CD8-positive, alpha-beta memory T cell (primary cell): ENCODE measurements around the gene KLHDC8B. TPM values are rescaled to one million over a fixed set of nuclear protein-coding genes. Genes with fewer than 3 reads are reported as not detected.
A peak's percentile ranks its signal among the peaks of the same experiment; 100 is the strongest.

Experiments
- CTCF ChIA-PET: fragments of 350-600 bp; sonication (Branson Sonifier 250); formaldehyde crosslinking; loops from one replicate; lab custom pipeline; 2021; ENCODE audit warnings: antibody characterized with exemption; lab: Charles Lee
- POLR2A ChIA-PET: fragments of 350-600 bp; sonication (Branson Sonifier 250); formaldehyde crosslinking; loops from one replicate; lab custom pipeline; 2021; ENCODE audit warnings: antibody characterized with exemption; lab: Charles Lee
- DNase-seq, 5 donors: peaks; one replicate each; pipeline versions ENCODE4 v3.0.0 to v3.0.0-alpha.2; 2020 to 2022; ENCODE audit warnings: mixed read lengths in 1 of 5
- H3K27ac ChIP-seq: one replicate; pipeline ENCODE4 v1.7.0; 2013; ENCODE audit warnings: low read depth, mild to moderate bottlenecking, low read length, moderate library complexity
- H3K27me3 ChIP-seq: 2 replicates; pipeline ENCODE4 v1.7.0; 2013; ENCODE audit warnings: low read length, mild to moderate bottlenecking; ENCODE audit not compliant: insufficient read depth, poor library complexity, severe bottlenecking
- H3K36me3 ChIP-seq: 2 replicates; pipeline ENCODE4 v1.7.0; 2013; ENCODE audit warnings: mild to moderate bottlenecking, low read length, moderate library complexity; ENCODE audit not compliant: insufficient read depth
- H3K4me1 ChIP-seq: 2 replicates; pipeline ENCODE4 v1.7.0; 2013; ENCODE audit warnings: mild to moderate bottlenecking, low read length, moderate library complexity; ENCODE audit not compliant: insufficient read depth
- H3K4me3 ChIP-seq: 2 replicates; pipeline ENCODE4 v1.7.0; 2013; ENCODE audit warnings: mild to moderate bottlenecking, low read length
- H3K9me3 ChIP-seq: 2 replicates; pipeline ENCODE4 v1.7.0; 2013; ENCODE audit warnings: mild to moderate bottlenecking, low read length
- H3K27ac Mint-ChIP-seq, 8 donors: one replicate each; pipeline ENCODE4 v1.8.0; 2020 to 2021; ENCODE audit warnings: mixed read lengths in 8 of 8, mild to moderate bottlenecking in 6 of 8, inconsistent platforms in 3 of 8, moderate library complexity in 3 of 8
- H3K27me3 Mint-ChIP-seq, 2 donors: one replicate each; pipeline ENCODE4 v1.8.0; 2020 to 2021; ENCODE audit warnings: mixed read lengths in 2 of 2, mild to moderate bottlenecking in 1 of 2, moderate library complexity in 1 of 2
- H3K36me3 Mint-ChIP-seq, 3 donors: one replicate each; pipeline ENCODE4 v1.8.0; 2020 to 2021; ENCODE audit warnings: mixed read lengths in 3 of 3, inconsistent platforms in 1 of 3, mild to moderate bottlenecking in 1 of 3
- H3K4me1 Mint-ChIP-seq, 3 donors: one replicate each; pipeline ENCODE4 v1.8.0; 2020 to 2021; ENCODE audit warnings: mixed read lengths in 3 of 3, inconsistent platforms in 1 of 3, mild to moderate bottlenecking in 1 of 3
- H3K4me3 Mint-ChIP-seq, 7 donors: one replicate each; pipeline ENCODE4 v1.8.0; 2020 to 2021; ENCODE audit warnings: mixed read lengths in 7 of 7, mild to moderate bottlenecking in 6 of 7, moderate library complexity in 4 of 7, inconsistent platforms in 2 of 7
- H3K9me3 Mint-ChIP-seq, 5 donors: one replicate each; pipeline ENCODE4 v1.8.0; 2020 to 2022; ENCODE audit warnings: mixed read lengths in 5 of 5, mild to moderate bottlenecking in 3 of 5, moderate library complexity in 2 of 5, inconsistent platforms in 1 of 5
- polyA plus RNA-seq: library from polyadenylated mRNA; unstranded; fragments of 300-500 nt; fragmentation: Illumina TruSeq; gene quantifications from one replicate; pipeline ENCODE4 v1.2.3, GENCODE V29; 2021
- total RNA-seq, 2 experiments: library from RNA; stranded (reverse); gene quantifications; one replicate each; pipeline ENCODE4 v1.2.3, GENCODE V29; 2021

KLHDC8B gene
- total and polyA plus RNA-seq, 3 experiments from 2014 or later, result 3.0 to 4.1 (median 3.5) TPM

DNA sequence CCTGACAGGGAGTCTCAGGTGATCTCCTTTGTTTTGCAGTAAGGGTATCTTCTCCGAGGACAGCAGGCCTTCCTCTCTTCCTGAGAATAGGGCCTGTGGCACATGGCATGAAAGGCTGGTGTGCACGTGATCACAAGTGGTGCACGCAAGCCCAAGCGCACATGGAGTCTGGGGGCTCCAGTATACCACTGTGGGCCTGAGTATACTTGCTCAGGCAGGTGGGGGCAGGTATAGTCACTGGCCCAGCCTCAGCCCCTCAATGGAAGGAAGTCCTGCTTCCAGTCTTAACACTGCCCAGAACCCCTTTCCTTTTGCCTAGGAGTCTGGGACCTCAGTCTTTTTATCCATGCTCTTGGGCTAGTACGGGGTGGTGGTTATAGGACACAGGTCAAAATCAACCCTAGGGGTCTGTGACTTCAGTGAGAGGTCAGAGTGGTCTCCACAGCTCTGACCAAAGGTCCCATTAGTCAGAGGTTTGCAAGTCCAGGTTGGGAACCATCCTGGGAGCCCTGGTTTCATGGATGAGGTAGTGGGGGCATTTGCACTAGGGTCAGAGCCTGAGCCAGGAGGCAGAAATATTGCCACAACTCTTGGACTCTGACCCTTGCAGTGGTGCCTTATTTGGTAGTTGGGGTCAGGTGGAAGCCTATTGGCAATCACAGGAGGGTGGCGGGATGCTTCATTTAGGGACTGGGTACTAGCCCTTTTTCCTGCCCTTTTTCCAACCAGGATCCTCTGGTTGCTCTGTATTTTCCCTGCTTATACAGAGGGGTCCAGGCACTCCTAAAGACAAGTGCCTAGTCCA is 4.4 kb upstream of the KLHDC8B start:
- H3K27ac ChIP-seq, result peak overlapping the region; percentile 33
- CTCF ChIA-PET, result no interaction called here
- POLR2A ChIA-PET, result no interaction called here
- peak overlapping the region; percentile 88 for H3K4me3 ChIP-seq
- no peaks in the 10 kb centered on the region for H3K27me3 ChIP-seq
- H3K36me3 Mint-ChIP-seq, result peaks cover 0 to 35% (median 0%) of the 10 kb centered on the region in 3 donors
- H3K27me3 Mint-ChIP-seq, result peaks cover 0 to 6% of the 10 kb centered on the region in 2 donors
- H3K9me3 ChIP-seq, result no peaks in the 10 kb centered on the region
- no peak for DNase-seq
- H3K36me3 ChIP-seq, result no peaks in the 10 kb centered on the region
- peak overlapping the region; percentile 89 to 96 (median 91) for H3K4me3 Mint-ChIP-seq
- H3K4me1 ChIP-seq, result peaks cover 33% of the 10 kb centered on the region
- peak overlapping the region; percentile 36 to 96 (median 91) for H3K27ac Mint-ChIP-seq
- H3K4me1 Mint-ChIP-seq, result peaks cover 36 to 51% (median 39%) of the 10 kb centered on the region in 3 donors
- no peaks in the 10 kb centered on the region for H3K9me3 Mint-ChIP-seq

GRCh38 chr3:49170744-49171118 is 667 bp upstream of the KLHDC8B start:
- Mint-ChIP-seq H3K4me1 (peaks cover 16 to 28% (median 16%) of the 10 kb centered on the region in 3 donors), H3K36me3 (peaks cover 0 to 6% (median 0%) of the 10 kb centered on the region in 3 donors), H3K27me3 (peaks cover 0 to 6% of the 10 kb centered on the region in 2 donors), H3K9me3 (no peaks in the 10 kb centered on the region), H3K27ac (peak overlapping the region in 6 of 8 donors; percentile 3 to 89 (median 78)), H3K4me3 (peak overlapping the region; percentile 84 to 94 (median 87))
- ChIA-PET POLR2A (interaction anchor here (1.0 to 2.9 kb wide), 4 partner anchors 78 to 278 kb away, joined by 3 to 11 read pairs (median 3); partner anchors contain the start of gene USP4), CTCF (interaction anchor here (0.6 to 3.2 kb wide), 20 partner anchors 9 to 299 kb away, joined by 3 to 26 read pairs (median 3); partner anchors contain the start of genes NDUFAF3, USP19 and USP4)
- Histone ChIP-seq H3K36me3 (no peaks in the 10 kb centered on the region), H3K27me3 (no peaks in the 10 kb centered on the region), H3K9me3 (no peaks in the 10 kb centered on the region), H3K4me1 (peaks cover 28% of the 10 kb centered on the region), H3K27ac (no peak overlapping the region), H3K4me3 (no peak overlapping the region)
- DNase-seq, result no peak

DNA sequence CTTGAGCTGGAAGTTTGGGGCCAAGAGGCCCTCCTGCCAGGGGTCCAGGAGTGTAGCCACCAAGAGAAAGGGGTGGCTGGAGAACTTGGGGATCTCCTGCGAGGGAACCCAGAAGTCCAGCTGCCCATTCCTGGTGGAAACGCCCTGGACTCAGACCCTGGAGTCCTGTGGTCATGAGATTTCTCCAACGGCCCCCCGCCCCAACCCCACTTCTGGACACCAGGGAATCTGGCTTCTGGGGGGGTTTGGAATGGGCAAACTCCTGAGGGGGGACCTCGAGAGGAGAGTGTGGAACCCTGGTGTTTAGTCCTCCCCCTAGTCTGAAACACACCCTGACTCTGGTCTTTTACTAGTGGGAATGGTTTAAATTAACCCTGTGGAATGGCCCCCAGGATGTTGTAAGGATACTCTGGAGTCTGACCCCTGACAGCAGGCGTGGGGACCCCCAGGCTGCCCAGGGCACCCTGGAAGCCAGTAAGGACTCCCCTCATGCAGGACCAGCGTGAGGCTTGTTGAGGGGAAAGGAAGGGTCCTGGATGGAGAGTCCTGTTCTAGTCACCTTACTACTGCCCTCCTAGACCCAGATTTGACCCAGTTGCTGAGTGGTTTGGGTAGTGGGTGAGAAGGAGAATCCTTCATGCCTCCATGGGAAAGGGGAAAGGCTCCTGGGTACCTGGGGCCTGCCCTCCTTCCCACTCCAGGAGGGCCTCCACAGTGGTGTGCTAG is 540 bp downstream of the KLHDC8B start:
- Histone ChIP-seq H3K9me3 (no peaks in the 10 kb centered on the region), H3K27ac (peak overlapping the region; percentile 58)
- H3K36me3 Mint-ChIP-seq, result peaks cover 0 to 2% (median 0%) of the 10 kb centered on the region in 3 donors

GRCh38 chr3:49172551-49173041 is 1.2 kb downstream of the KLHDC8B start:
- Mint-ChIP-seq H3K27ac (no peak overlapping the region), H3K4me3 (peak overlapping the region; percentile 36 to 72 (median 56)), H3K4me1 (peaks cover 9 to 19% (median 11%) of the 10 kb centered on the region in 3 donors), H3K27me3 (peaks cover 0 to 3% of the 10 kb centered on the region in 2 donors), H3K36me3 (peaks cover 0 to 2% (median 0%) of the 10 kb centered on the region in 3 donors), H3K9me3 (no peaks in the 10 kb centered on the region)
- H3K36me3 ChIP-seq, result no peaks in the 10 kb centered on the region
- CTCF ChIA-PET, result interaction anchor here (1.3 to 3.2 kb wide), 2 partner anchors 276 to 277 kb away, joined by 3 to 26 read pairs; no protein-coding TSS in a partner anchor
- H3K27ac ChIP-seq, result peak overlapping the region; percentile 24
- peaks cover 20% of the 10 kb centered on the region for H3K4me1 ChIP-seq
- no peaks in the 10 kb centered on the region for H3K9me3 ChIP-seq
- H3K27me3 ChIP-seq, result no peaks in the 10 kb centered on the region
- H3K4me3 ChIP-seq, result no peak overlapping the region
- DNase-seq, result no peak
- POLR2A ChIA-PET, result no interaction called here

More for the DNA sequence above, 540 bp downstream of the KLHDC8B start:
- Histone ChIP-seq H3K4me3 (peak overlapping the region; percentile 68), H3K27me3 (no peaks in the 10 kb centered on the region), H3K36me3 (no peaks in the 10 kb centered on the region), H3K4me1 (peaks cover 21% of the 10 kb centered on the region)
- Mint-ChIP-seq H3K9me3 (no peaks in the 10 kb centered on the region), H3K4me3 (peak overlapping the region; percentile 56 to 94 (median 86)), H3K4me1 (peaks cover 9 to 19% (median 11%) of the 10 kb centered on the region in 3 donors), H3K27ac (peak overlapping the region in 4 of 8 donors; percentile 61 to 77 (median 70)), H3K27me3 (peaks cover 0 to 3% of the 10 kb centered on the region in 2 donors)
- POLR2A ChIA-PET, result interaction anchor here (1.1 to 2.9 kb wide), 3 partner anchors 78 to 277 kb away, joined by 3 to 11 read pairs (median 3); partner anchors contain the start of genes QRICH1 and USP4
- CTCF ChIA-PET, result interaction anchor here (0.6 to 3.2 kb wide), 10 partner anchors 11 to 277 kb away, joined by 3 to 26 read pairs (median 5); partner anchors contain the start of genes USP19 and USP4
- peak in 1 of 5 donors; percentile 5 for DNase-seq

- DNase-seq, result no peak
- no peaks in the 10 kb centered on the region for H3K27me3 Mint-ChIP-seq
- peak overlapping the region; percentile 24 for H3K27ac ChIP-seq
- POLR2A ChIA-PET, result no interaction called here
- peaks cover 9 to 19% (median 11%) of the 10 kb centered on the region in 3 donors for H3K4me1 Mint-ChIP-seq
- H3K4me3 Mint-ChIP-seq, result no peak overlapping the region
- CTCF ChIA-PET, result interaction anchor here (1.3 kb wide), 1 partner anchor 276 kb away, joined by 3 read pairs; no protein-coding TSS in a partner anchor
- no peaks in the 10 kb centered on the region for H3K27me3 ChIP-seq
- H3K27ac Mint-ChIP-seq, result no peak overlapping the region
- peaks cover 0 to 2% (median 0%) of the 10 kb centered on the region in 3 donors for H3K36me3 Mint-ChIP-seq
- H3K9me3 ChIP-seq, result no peaks in the 10 kb centered on the region
- no peaks in the 10 kb centered on the region for H3K36me3 ChIP-seq
- no peaks in the 10 kb centered on the region for H3K9me3 Mint-ChIP-seq
- H3K4me3 ChIP-seq, result no peak overlapping the region
- peaks cover 20% of the 10 kb centered on the region for H3K4me1 ChIP-seq
Observed at GRCh38 chr3:49173116-49173791, 1.9 kb downstream of the KLHDC8B start.

- Mint-ChIP-seq H3K9me3 (no peaks in the 10 kb centered on the region), H3K27ac (no peak overlapping the region), H3K36me3 (peaks cover 0 to 2% (median 0%) of the 10 kb centered on the region in 3 donors), H3K4me3 (no peak overlapping the region), H3K4me1 (peaks cover 9 to 19% (median 11%) of the 10 kb centered on the region in 3 donors), H3K27me3 (peaks cover 0 to under 1% of the 10 kb centered on the region in 2 donors)
- no peaks in the 10 kb centered on the region for H3K27me3 ChIP-seq
- H3K36me3 ChIP-seq, result no peaks in the 10 kb centered on the region
- H3K4me1 ChIP-seq, result peaks cover 20% of the 10 kb centered on the region
- no peaks in the 10 kb centered on the region for H3K9me3 ChIP-seq
- DNase-seq, result no peak
- no peak overlapping the region for H3K4me3 ChIP-seq
- ChIA-PET POLR2A (no interaction called here), CTCF (interaction anchor here (1.3 kb wide), 1 partner anchor 276 kb away, joined by 3 read pairs; no protein-coding TSS in a partner anchor)
- no peak overlapping the region for H3K27ac ChIP-seq
Observed at GRCh38 chr3:49173792-49174170, 2.4 kb downstream of the KLHDC8B start.

DNA sequence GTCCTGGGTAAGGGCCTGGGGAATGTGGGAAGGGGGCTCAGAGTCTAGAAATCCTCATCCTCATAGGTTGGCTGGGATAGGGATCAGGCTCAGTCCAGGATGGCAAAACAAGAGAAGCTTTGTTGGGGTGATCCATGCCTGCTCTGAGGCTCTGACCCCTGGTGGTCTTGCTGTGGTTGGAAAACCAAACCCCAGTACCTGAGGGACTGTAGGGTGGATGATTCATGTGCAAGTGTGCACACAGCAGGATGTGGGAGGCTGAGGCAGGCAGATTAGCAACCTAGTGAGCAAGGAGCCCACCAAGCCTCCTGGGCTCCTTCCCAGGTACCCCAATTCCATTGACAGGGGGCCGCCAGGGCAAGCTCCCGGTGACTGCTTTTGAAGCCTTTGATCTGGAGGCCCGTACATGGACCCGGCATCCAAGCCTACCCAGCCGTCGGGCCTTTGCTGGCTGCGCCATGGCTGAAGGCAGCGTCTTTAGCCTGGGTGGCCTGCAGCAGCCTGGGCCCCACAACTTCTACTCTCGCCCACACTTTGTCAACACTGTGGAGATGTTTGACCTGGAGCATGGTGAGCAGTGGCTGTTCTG is 3.1 kb downstream of the KLHDC8B start:
- Histone ChIP-seq H3K4me3 (no peak overlapping the region), H3K27me3 (no peaks in the 10 kb centered on the region), H3K9me3 (no peaks in the 10 kb centered on the region), H3K36me3 (no peaks in the 10 kb centered on the region), H3K4me1 (peaks cover 20% of the 10 kb centered on the region), H3K27ac (no peak overlapping the region)
- H3K4me3 Mint-ChIP-seq, result peak overlapping the region in 1 of 7 donors; percentile 34
- peaks cover 0 to 8% of the 10 kb centered on the region in 2 donors for H3K27me3 Mint-ChIP-seq
- ChIA-PET CTCF (no interaction called here), POLR2A (no interaction called here)
- peaks cover 0 to 2% (median 0%) of the 10 kb centered on the region in 3 donors for H3K36me3 Mint-ChIP-seq
- DNase-seq, result no peak
- no peaks in the 10 kb centered on the region for H3K9me3 Mint-ChIP-seq
- H3K4me1 Mint-ChIP-seq, result peaks cover 9 to 19% (median 11%) of the 10 kb centered on the region in 3 donors
- no peak overlapping the region for H3K27ac Mint-ChIP-seq
